Memory B cell (primary cell): ENCODE results near the gene S100P.
"Not testable (repeated sequence)": the region's sequence is repeated elsewhere in the genome, so short reads cannot be mapped to it uniquely, and the experiment has no call there.

Experiments used
- ATAC-seq: fragments of 150-1000 bp; cut with Tn5 transposase; 2 replicates; pipeline ENCODE4 v1.10.0; 2021; ENCODE audit warnings: low read depth, mild to moderate bottlenecking, moderate library complexity
- DNase-seq, 2 donors: peaks; one replicate each; pipeline ENCODE4 v3.0.0; 2022; ENCODE audit warnings: low spot score in 2 of 2
- H3K27ac Mint-ChIP-seq: one replicate; pipeline ENCODE4 v1.8.0; 2022; ENCODE audit warnings: mild to moderate bottlenecking, moderate library complexity, mixed read lengths
- H3K27me3 Mint-ChIP-seq: one replicate; pipeline ENCODE4 v1.8.0; 2022; ENCODE audit warnings: mixed read lengths
- H3K36me3 Mint-ChIP-seq: one replicate; pipeline ENCODE4 v1.8.0; 2022; ENCODE audit warnings: mild to moderate bottlenecking, mixed read lengths
- H3K4me1 Mint-ChIP-seq: one replicate; pipeline ENCODE4 v1.8.0; 2022; ENCODE audit warnings: mixed read lengths
- H3K4me3 Mint-ChIP-seq: one replicate; pipeline ENCODE4 v1.8.0; 2022; ENCODE audit warnings: mild to moderate bottlenecking, moderate library complexity, mixed read lengths
- H3K9me3 Mint-ChIP-seq: one replicate; pipeline ENCODE4 v1.8.0; 2022; ENCODE audit warnings: mixed read lengths

Gene S100P

DNA sequence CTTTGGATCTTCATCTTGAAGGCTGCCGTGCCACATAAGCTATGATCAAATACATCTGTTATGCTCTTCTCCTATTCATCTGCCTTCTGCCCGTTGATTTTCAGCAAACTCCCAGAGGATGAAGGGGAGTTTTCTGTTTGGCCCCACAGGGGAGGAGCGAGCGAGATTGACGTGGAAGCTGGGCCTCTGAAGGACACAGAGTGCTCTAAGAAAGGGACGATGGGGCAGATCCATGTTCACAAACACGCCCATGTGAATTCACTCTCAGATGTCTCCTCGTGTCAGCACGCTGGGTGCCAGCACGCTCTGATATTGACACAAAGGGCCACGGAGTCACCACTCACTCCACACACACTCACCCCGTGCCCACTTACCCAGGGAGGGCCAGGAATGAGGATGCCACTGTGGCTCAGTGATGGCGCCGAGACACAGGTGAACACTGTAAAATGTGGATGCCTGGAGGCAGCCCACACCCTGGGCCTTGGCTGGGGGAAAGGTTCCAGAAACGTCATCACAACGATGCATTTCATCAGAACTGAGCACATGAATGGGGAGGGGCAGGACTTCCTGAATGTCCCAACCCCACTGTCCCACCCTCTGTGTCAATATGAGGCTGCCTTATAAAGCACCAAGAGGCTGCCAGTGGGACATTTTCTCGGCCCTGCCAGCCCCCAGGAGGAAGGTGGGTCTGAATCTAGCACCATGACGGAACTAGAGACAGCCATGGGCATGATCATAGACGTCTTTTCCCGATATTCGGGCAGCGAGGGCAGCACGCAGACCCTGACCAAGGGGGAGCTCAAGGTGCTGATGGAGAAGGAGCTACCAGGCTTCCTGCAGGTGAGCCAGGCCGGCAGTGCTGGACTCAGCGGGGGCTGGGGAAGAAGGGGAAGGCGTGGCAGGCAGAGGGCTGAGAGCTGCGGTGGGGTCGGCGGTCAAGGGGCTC is at the start of gene S100P:
S100P (plus strand) TSS at position 648 of the 946 bp plus-strand sequence; CDS start at position 703, 55 bp downstream.
- H3K4me3 Mint-ChIP-seq, result no peak within 1 kb of the TSS
- H3K9me3 Mint-ChIP-seq, result no peaks in the 10 kb centered on the region
- peaks cover 8% of the 10 kb centered on the region for H3K36me3 Mint-ChIP-seq
- ATAC-seq (no peak), DNase-seq (no peak)
- H3K4me1 Mint-ChIP-seq, result peaks cover 8% of the 10 kb centered on the region
- no peak within 1 kb of the TSS for H3K27ac Mint-ChIP-seq
- H3K27me3 Mint-ChIP-seq, result peaks cover 10% of the 10 kb centered on the region

DNA sequence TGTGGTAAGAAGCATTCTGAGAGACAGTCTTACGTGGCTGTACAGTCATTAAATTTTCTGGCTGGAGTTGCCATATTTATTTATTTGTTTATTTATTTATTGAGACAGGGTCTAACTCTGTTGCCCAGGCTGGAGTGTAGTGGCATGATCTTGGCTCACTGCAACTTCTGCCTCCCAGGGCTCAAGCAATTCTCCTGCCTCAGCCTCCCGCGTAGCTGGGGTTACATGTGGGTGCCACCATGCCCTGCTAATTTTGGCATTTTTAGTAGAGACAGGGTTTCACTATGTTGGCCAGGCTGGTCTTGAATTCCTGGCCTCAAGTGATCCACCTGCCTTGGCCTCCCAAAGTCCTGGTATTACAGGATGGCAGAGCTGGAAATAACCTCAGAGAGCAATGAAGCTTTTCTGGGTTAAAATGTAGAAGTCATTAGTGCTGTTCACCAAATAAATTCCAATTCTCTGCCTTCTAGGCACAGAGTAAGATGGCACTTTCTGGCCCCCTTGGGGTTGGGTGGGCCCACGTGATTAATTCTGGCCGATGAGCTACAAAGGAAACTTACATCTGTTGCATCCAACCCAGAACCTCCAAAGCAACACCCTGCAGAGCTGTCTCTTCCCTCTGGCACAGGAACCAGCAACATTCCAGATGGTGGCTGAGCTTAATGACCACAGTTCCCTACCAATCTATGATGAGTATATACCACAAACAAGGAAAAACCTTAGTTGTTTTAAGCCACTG is 48.7 kb upstream of the S100P start:
- Mint-ChIP-seq H3K27me3 (no peaks in the 10 kb centered on the region), H3K27ac (no peak overlapping the region), H3K4me3 (no peak overlapping the region), H3K36me3 (peaks cover 15% of the 10 kb centered on the region), H3K9me3 (no peaks in the 10 kb centered on the region), H3K4me1 (peaks cover 22% of the 10 kb centered on the region)
- ATAC-seq (no peak), DNase-seq (no peak)

DNA sequence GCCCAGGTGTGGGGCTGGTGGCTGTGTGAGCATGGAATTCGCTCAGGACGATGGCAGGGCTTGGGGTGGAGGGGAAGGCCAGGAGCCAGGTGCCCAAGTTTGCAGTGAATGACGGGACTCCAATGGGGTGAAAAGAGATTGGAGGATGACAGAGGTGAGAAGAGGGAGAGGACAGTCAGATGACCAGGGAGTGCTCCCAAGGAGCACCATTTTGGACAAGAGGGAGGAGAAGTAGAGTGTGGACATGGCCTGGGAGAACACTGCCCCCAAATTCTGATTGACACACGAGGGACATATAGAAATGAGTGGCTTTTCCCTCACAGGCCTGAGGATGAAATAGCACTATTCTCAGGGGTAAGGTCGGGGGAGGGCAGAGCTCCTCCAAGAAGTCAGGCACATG is 46.5 kb upstream of the S100P start:
- no peaks in the 10 kb centered on the region for H3K9me3 Mint-ChIP-seq
- peaks cover 10% of the 10 kb centered on the region for H3K4me1 Mint-ChIP-seq
- H3K4me3 Mint-ChIP-seq, result no peak overlapping the region
- H3K27ac Mint-ChIP-seq, result no peak overlapping the region
- ATAC-seq, result no peak
- H3K36me3 Mint-ChIP-seq, result peaks cover 5% of the 10 kb centered on the region
- DNase-seq, result no peak
- H3K27me3 Mint-ChIP-seq, result no peaks in the 10 kb centered on the region

DNA sequence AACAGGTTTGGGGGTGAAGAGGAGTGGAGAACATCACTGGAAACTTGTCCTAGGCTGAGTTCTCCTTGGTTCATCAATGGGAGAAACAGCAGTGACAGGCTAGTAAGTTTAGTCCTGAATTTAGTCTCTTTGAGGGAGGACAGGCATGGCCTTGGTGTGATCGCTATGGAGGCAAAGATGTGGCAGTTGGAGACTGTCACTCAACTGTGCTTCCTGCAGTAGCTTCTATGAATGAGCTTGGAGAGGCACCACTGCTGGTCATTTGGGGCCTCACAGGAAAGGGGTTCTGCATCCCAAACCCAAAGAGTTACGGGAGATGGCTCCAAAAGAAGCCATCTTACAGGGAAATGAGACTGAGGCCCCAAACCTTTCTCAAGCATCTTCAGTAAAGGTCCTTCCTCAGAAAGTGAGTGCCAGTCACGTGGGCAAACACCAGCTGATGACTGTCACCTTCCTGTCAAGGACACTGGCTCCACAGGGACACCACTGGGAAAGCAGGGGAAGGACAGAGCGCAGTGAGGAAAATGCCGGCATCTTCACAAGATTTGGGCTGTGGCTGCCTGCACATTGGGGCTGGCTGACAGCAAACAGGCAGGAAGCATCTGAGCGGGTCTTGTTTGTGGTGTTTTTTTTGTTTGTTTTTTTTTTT is 46.0 kb upstream of the S100P start:
- no peak overlapping the region for H3K4me3 Mint-ChIP-seq
- no peak for DNase-seq
- H3K9me3 Mint-ChIP-seq, result no peaks in the 10 kb centered on the region
- peaks cover 7% of the 10 kb centered on the region for H3K4me1 Mint-ChIP-seq
- no peak for ATAC-seq
- H3K27ac Mint-ChIP-seq, result no peak overlapping the region
- H3K36me3 Mint-ChIP-seq, result peaks cover 3% of the 10 kb centered on the region
- no peaks in the 10 kb centered on the region for H3K27me3 Mint-ChIP-seq

DNA sequence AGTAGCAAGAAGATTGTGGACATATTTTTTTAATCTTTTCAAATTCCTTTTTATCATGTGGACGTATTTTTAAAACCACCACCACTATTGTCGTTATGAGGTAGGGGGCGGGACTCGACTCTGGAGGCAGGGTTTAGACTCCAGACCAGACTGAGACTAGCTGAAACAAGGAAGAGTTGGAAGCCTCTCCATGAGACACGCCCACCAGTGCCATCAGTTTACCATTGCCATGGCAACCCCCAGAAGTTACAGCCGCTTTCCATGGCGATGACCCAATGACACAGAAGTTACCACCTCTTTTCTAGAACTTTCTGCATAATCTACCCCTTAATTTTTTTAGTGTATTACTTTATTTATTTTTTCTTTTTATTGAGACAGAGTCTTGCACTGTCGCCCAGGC is 44.5 kb upstream of the S100P start:
- no peak for ATAC-seq
- Mint-ChIP-seq H3K27ac (no peak overlapping the region), H3K9me3 (no peaks in the 10 kb centered on the region), H3K4me3 (no peak overlapping the region), H3K27me3 (peaks cover 2% of the 10 kb centered on the region), H3K4me1 (no peaks in the 10 kb centered on the region), H3K36me3 (no peaks in the 10 kb centered on the region)
- no peak for DNase-seq

DNA sequence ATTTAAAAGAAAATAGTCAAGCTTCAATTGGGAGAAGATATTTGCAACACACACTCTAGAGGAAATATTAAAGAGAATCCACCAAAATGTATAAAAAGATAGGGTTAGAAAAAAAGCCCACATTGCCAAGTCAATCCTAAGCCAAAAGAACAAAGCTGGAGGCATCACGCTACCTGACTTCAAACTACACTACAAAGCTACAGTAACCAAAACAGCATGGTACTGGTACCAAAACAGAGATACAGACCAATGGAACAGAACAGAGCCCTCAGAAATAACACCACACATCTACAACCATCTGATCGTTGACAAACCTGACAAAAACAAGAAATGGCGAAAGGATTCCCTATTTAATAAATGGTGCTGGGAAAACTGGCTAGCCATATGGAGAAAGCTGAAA is 39.5 kb upstream of the S100P start:
- not testable (repeated sequence) for H3K4me1 Mint-ChIP-seq, ATAC-seq, H3K36me3 Mint-ChIP-seq, DNase-seq, H3K4me3 Mint-ChIP-seq, H3K9me3 Mint-ChIP-seq, H3K27ac Mint-ChIP-seq, H3K27me3 Mint-ChIP-seq

DNA sequence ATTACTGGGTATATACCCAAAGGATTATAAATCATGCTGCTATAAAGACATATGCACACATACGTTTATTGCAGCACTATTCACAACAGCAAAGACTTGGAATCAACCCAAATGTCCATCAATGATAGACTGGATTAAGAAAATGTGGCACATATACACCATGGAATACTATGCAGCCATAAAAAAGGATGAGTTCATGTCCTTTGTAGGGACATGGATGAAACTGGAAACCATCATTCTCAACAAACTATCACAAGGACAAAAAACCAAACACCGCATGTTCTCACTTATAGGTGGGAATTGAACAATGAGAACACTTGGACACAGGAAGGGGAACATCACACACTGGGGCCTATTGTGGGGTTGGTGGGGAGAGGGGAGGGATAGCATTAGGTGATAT is 38.4 kb upstream of the S100P start:
- not testable (repeated sequence) for H3K27ac Mint-ChIP-seq, DNase-seq, H3K4me3 Mint-ChIP-seq, H3K36me3 Mint-ChIP-seq, ATAC-seq, H3K27me3 Mint-ChIP-seq, H3K4me1 Mint-ChIP-seq, H3K9me3 Mint-ChIP-seq

DNA sequence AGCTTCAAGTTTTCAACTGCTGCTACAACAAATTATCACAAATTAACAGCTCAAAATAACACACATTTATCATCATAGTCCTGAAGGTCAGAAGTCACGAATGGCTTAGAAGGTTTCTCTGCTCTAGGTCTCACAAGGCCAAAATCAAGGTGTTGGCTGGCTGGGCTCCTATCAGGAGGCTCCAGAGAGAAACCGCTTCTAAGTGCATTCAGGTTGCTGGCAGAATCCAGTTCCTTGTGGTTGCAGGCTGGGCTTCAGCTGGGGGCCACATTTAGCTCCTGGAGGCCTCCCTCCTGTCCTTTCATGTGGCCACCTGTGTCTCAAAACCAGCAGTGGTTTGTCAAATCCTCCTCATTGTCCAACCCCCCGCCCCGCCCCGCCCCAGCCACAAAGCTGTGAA is 37.8 kb upstream of the S100P start:
- Mint-ChIP-seq H3K4me1 (no peaks in the 10 kb centered on the region), H3K27ac (no peak overlapping the region)

DNA sequence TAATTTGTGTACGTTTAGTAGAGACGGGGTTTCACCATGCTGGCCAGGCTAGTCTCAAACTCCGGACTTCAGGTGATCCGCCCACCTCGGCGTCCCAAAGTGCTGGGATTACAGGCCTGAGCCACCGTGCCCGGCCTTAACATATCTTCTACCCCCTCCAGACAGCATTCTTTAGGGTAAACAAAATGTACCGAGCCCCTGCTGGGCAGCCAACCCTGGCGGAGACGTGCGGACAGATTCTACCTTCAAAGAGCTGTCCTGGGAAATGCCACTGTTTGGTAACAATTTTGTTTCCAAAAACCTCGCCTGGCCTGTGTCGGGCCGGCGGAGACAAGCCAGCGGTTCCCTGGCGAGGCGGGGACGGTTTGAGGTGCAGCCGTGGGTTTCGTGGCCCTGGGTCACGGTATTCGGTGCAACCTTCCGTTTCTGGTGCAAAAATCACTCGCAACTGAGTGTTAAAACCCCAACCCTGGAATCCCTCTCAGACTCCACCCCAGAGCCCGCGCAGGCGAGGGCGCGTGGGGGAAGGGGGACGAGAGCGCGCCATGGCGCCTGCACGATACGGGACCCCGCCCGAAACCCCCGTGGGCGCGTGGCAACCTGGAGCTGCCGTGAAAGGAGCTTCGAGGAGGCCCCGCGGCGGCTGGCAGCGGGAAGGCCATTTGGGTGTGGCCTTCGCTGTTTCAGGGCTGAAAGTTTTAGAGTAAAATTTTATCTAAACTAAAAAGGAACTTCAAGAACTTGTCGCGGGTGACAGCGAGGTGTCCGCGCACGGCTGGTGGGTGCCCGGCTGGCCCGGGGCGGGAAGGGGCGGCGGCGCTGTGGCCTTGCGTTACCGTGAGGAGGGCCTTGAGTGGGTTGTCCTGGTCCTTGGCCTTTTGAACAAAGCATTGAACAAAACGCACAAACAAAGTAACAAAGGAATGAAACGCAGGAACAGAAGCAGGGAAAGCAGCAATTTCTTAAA is 36.2 kb upstream of the S100P start:
- peak overlapping the region; percentile 73 for H3K4me3 Mint-ChIP-seq

More for the DNA sequence above, 37.8 kb upstream of the S100P start:
- ATAC-seq (no peak), DNase-seq (no peak)
- Mint-ChIP-seq H3K4me3 (no peak overlapping the region), H3K36me3 (peaks cover 3% of the 10 kb centered on the region), H3K27me3 (peaks cover 11% of the 10 kb centered on the region), H3K9me3 (no peaks in the 10 kb centered on the region)

DNA sequence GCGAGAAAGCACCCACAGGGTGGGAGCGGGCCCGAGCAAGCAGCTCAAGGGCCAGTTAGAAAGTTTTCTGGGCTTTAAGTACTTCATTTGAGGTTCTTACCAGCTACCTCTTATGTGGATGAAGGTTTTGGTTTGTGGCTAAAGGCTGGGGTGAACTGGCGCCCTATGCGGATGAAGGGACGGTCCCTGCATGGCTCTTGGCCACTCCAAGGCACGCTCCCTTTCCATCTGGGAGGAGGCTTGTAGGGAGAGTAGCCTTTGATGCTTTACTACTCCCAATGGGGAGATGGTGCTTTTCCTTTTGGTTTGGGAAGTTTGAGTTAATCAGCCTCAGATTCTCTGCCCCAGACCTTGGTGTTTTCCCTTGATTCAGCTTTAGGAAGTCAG is 35.5 kb upstream of the S100P start:
- Mint-ChIP-seq H3K27me3 (peaks cover 22% of the 10 kb centered on the region), H3K27ac (no peak overlapping the region), H3K36me3 (peaks cover 3% of the 10 kb centered on the region), H3K4me1 (peaks cover 2% of the 10 kb centered on the region), H3K9me3 (no peaks in the 10 kb centered on the region), H3K4me3 (peak overlapping the region; percentile 73)
- no peak for ATAC-seq
- no peak for DNase-seq

More for the DNA sequence above, 36.2 kb upstream of the S100P start:
- Mint-ChIP-seq H3K36me3 (peaks cover 3% of the 10 kb centered on the region), H3K27ac (no peak overlapping the region), H3K4me1 (peaks cover 2% of the 10 kb centered on the region), H3K27me3 (peaks cover 22% of the 10 kb centered on the region), H3K9me3 (no peaks in the 10 kb centered on the region)
- ATAC-seq, result no peak
- DNase-seq, result no peak

DNA sequence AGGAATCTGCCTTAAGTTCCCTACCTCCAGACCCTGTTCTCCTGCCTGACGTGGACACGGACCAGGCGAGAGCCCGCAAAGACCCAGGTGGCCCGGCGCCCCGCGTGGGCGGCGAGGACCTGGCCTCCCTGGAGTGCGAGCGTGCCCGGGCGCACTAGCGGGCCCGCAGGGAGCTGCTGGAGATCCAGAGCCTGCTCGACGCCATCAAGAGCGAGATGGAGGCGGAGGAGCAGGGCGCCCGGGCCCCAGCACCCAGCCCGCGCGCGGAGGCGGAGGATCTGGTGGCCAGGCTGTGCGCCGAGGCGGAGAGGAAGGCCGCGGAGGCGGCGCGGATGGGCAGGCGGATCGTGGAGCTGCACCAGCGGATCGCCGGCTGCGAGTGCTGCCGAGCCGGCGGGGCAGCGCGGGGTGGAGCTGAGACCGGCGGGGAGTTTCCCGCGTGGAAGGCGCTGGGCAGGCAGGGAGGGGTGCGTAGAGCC is 35.0 kb upstream of the S100P start:
- DNase-seq, result peak in 1 of 2 donors; percentile 35
- Mint-ChIP-seq H3K27ac (no peak overlapping the region), H3K4me3 (peak overlapping the region; percentile 73), H3K27me3 (peaks cover 22% of the 10 kb centered on the region), H3K9me3 (no peaks in the 10 kb centered on the region), H3K36me3 (peaks cover 3% of the 10 kb centered on the region), H3K4me1 (peaks cover 2% of the 10 kb centered on the region)
- ATAC-seq, result peak; percentile 94

DNA sequence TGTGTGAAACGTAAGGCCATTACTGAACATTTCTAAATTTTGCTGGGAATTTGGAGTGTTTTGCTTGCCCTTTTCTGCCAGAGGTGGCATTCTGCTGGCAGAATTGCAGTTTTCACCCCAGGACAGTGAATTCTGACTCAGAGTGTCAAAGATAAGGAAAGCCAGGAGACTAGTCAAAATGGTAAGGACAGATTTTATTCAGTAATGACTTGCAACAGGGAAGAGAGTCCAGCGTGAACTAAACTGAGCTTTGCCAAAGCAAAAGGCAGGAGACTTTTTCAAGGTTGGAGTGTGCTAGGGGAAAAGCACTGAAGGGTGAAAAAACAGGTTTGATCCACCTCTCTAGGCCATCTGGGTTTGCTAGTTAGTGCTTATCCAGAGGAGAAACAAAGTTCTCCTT is 33.8 kb upstream of the S100P start:
- ATAC-seq (no peak), DNase-seq (no peak)
- Mint-ChIP-seq H3K27me3 (peaks cover 22% of the 10 kb centered on the region), H3K9me3 (no peaks in the 10 kb centered on the region), H3K36me3 (peaks cover 3% of the 10 kb centered on the region), H3K4me1 (peaks cover 2% of the 10 kb centered on the region), H3K27ac (no peak overlapping the region), H3K4me3 (no peak overlapping the region)

DNA sequence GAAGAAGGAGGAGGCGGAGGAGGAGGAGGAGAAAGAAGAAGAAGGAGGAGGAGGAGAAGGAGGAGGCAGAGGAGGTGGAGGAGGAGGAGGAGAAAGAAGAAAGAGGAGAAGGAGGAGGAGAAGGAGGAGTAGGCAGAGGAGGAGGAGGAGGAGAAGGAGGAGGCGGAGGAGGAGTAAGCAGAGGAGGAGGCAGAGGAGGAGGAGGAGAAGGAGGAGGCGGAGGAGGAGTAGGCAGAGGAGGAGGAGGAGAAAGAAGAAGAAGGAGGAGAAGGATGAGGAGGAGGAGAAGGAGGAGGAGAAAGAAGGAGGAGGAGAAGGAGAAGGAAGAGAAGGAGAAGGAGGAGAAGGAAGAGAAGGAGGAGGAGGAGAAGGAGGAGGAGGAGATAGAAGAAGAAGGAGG is 33.2 kb upstream of the S100P start:
- no peak for DNase-seq
- ATAC-seq, result no peak
- Mint-ChIP-seq H3K9me3 (no peaks in the 10 kb centered on the region), H3K27ac (no peak overlapping the region), H3K4me1 (peaks cover 2% of the 10 kb centered on the region), H3K27me3 (peaks cover 22% of the 10 kb centered on the region), H3K4me3 (no peak overlapping the region), H3K36me3 (peaks cover 3% of the 10 kb centered on the region)
